ENCODE data around the gene DEK. TPM values are rescaled to one million over a fixed set of nuclear protein-coding genes. Genes with fewer than 3 reads are reported as not detected.
"Not testable (repeated sequence)": the region's sequence is repeated elsewhere in the genome, so short reads cannot be mapped to it uniquely, and the experiment has no call there.

Gene DEK
- total RNA-seq, 1 donor, result 117 TPM

DNA sequence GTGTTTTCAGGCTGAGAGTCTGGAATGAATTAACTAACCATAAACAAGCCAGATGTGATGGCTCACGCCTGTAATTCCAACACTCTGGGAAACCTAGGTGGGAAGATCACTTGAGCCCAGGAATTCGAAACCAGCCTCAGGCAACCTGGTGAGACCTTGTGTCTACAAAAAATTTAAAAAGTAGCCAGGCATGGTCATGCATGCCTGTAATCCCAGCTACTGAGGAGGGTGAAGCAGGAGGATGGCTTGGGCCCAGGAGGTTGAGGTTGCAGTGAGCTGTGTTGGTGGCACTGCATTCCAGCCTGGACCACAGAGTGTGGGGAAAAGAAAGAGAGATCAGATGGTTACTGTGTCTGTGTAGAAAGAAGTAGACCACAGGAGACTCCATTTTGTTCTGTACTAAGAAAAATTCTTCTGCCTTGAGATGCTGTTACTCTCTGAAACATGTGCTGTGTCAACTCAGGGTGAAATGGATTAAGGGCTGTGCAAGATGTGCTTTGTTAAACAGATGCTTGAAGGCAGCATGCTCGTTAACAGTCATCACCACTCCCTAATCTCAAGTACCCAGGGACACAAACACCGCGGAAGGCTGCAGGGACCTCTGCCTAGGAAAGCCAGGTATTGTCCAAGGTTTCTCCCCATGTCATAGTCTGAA, 37.8 kb downstream of the DEK start:
- peak; percentile 77 for DNase-seq (ENCODE audit: low read depth)
- H3K4me3 ChIP-seq (ENCODE audit: low read depth, low read length), result not testable (repeated sequence)

DNA sequence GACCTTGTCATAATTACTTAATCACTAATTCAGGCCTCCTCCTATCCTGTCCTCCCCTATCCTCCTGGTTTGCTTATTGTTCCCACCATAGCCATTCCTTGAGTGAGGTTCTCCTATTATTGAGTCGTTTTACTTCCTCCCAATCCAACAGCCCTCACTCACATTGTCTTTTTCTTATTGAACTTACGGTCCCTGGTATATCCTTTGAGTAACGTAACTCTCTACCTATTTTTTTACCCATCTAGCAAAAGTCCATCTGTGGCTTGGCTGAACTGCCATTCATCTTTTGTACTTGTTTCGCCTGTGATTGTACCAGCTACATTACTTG, 43.1 kb downstream of the DEK start:
- H3K4me3 ChIP-seq (ENCODE audit: low read depth, low read length), result no peak overlapping the region
- DNase-seq (ENCODE audit: low read depth), result no peak
- TF ChIP-seq, protein P1, sequence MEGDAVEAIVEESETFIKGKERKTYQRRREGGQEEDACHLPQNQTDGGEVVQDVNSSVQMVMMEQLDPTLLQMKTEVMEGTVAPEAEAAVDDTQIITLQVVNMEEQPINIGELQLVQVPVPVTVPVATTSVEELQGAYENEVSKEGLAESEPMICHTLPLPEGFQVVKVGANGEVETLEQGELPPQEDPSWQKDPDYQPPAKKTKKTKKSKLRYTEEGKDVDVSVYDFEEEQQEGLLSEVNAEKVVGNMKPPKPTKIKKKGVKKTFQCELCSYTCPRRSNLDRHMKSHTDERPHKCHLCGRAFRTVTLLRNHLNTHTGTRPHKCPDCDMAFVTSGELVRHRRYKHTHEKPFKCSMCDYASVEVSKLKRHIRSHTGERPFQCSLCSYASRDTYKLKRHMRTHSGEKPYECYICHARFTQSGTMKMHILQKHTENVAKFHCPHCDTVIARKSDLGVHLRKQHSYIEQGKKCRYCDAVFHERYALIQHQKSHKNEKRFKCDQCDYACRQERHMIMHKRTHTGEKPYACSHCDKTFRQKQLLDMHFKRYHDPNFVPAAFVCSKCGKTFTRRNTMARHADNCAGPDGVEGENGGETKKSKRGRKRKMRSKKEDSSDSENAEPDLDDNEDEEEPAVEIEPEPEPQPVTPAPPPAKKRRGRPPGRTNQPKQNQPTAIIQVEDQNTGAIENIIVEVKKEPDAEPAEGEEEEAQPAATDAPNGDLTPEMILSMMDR (IDR thresholded peaks at IDR 0.05; ENCODE audit: insufficient read depth, low read depth, low read length), result no peak

DNA sequence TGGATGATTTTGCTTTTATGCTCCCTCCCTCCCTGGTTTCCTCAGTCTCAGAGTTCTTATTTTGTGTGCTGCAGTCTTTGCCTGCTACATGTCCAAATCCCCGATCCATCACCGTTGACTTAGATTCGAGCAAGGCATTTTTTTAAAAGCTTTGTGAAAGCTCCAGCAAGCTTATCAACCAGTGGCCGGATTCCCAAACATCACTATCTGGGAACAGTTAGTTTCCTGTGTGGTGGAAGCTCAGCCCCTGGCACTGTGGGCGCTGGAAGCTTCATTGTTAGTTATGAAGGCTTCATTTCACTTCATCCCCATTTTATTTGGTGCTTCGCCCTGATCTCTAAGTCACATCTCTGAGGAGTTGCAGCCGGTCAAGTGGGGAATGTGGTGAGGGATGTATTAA, 44.7 kb downstream of the DEK start:
- DNase-seq (ENCODE audit: low read depth), result no peak
- TF ChIP-seq, protein P1 (IDR thresholded peaks at IDR 0.05; ENCODE audit: insufficient read depth, low read depth, low read length), result no peak
- no peak overlapping the region for H3K4me3 ChIP-seq (ENCODE audit: low read depth, low read length)

DNA sequence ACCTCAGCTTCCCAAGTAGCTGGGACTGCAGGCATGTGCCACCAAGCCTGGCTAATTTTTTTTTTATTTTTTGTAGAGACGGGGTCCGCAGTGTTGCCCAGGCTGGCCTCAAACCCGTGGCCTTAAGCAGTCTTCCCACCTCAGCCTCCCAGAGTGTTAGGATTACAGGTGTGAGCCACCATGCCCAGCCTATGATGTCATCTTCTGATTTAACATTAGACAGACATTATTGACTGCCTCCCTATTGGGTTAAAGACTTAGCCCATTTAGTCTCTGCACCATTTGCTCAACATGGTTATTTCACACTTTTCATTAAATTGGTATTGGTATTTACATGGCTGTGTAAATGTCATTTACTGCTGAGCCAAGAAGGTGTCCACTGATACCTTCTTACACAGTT, 46.1 kb downstream of the DEK start:
- TF ChIP-seq, protein P1 (IDR thresholded peaks at IDR 0.05; ENCODE audit: insufficient read depth, low read depth, low read length), result no peak
- DNase-seq (ENCODE audit: low read depth), result no peak
- H3K4me3 ChIP-seq (ENCODE audit: low read depth, low read length), result no peak overlapping the region

DNA sequence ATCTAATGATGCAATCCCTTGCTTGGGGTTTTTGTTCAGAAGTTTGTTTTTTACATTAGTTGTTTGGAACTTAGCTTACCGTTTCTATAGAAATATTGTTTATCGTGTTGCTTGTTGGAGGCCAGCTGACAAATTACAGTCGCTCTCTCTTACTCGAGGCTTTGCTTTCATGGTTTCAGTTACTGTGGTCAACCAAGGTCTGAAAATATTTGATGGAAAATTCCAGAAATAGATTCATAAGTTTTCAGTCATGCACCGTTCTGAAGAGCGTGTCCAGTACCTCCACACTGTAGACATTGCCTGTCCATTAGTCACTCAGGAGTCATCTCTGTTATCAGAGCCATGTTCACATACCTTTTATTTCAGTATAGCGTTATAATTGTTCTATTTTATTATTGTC, 47.9 kb downstream of the DEK start:
- no peak overlapping the region for H3K4me3 ChIP-seq (ENCODE audit: low read depth, low read length)
- TF ChIP-seq, protein P1 (IDR thresholded peaks at IDR 0.05; ENCODE audit: insufficient read depth, low read depth, low read length), result no peak
- peak; percentile 42 for DNase-seq (ENCODE audit: low read depth)

DNA sequence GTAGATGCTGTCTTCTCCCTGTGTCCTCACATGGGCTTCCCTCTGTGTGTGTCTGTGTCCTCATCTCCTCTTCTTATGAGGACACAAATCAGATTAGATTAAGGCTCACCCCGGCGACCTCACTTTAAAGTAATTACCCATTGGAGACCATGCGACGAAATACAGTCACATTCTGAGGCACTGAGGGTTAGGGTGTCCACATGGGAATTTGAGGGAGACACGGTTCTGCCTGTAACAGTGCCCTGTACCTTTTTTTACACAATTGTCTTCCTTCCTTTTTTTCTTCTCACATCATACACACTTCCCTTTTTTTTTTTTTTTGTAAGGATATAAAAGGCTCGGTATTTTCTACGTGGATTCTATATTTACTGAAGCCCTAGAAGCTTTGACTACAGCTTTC, 48.9 kb downstream of the DEK start:
- no peak overlapping the region for H3K4me3 ChIP-seq (ENCODE audit: low read depth, low read length)
- TF ChIP-seq, protein P1 (IDR thresholded peaks at IDR 0.05; ENCODE audit: insufficient read depth, low read depth, low read length), result no peak

DNA sequence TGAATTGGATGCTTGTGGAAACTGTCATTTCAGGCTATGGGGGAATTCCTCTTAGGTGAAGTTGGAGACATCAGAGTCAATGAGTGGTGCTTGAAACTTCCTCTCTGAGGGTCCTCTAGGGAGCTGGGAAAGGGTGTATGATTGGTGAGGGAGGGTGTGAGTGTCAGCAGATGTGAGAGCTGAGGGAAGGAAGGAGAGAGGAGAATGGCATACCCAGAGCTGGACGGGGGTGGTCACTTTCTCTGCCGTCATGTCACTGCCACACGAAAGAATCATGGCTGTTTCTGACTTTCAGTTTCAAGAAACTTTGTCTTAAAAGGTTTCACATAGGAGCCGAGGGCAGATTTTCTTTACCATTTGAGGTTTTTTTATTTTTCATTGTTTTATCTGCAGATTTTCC, 50.3 kb downstream of the DEK start:
- TF ChIP-seq, protein P1 (IDR thresholded peaks at IDR 0.05; ENCODE audit: insufficient read depth, low read depth, low read length), result no peak
- DNase-seq (ENCODE audit: low read depth), result no peak
- no peak overlapping the region for H3K4me3 ChIP-seq (ENCODE audit: low read depth, low read length)

More for the DNA sequence above, 48.9 kb downstream of the DEK start:
- DNase-seq (ENCODE audit: low read depth), result no peak
